ENCODE results near the gene HAX1. TPM values are rescaled to one million over a fixed set of nuclear protein-coding genes. Genes with fewer than 3 reads are reported as not detected.
"Not testable (repeated sequence)": the region's sequence is repeated elsewhere in the genome, so short reads cannot be mapped to it uniquely, and the experiment has no call there.

Gene HAX1
- total RNA-seq, 2 donors from 2014 or later = 95.2 to 96.6 TPM

DNA sequence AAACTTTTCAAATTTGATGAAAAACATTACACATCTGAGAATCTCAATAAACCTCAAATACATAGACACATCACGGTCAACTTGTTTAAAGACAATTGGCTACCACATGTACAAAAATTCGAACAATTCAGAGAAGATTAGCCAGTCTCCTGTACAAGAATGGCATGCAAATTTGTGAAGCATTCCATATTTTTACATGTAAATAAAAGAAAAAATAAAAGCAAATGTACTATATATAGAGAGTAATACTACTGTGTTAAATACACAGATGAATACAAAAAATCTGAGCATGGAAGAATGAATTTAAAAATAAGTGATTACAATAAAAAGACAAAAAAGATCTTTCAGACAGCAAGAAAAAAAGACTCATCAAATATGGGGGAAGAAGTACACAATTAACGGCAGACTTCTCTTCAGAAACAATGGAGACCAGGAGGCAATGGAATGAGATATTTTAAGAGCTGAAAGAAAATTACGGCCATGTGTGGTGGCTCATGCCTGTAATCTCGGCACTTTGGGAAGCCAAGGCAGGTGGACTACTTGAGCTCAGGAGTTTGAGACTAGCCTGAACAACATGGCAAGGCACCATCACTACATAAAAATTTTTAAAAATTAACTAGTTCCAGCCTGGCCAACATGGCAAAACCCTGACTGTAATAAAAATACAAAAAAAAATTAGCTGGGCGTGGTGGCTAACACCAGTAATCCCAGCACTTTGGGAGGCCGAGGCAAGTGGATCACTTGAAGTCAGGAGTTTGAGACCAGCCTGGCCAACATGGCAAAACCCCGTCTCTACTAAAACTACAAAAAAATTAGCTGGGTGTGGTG is 23.2 kb downstream of the HAX1 start:
- H3K4me1 ChIP-seq (replicated peaks) = no peaks in the 10 kb centered on the region
- 78% methylated on average over 8 of the region's 8 CpGs for WGBS
- intact Hi-C loops (cut with DNase I) = no loop called here
- H3K9me3 ChIP-seq = no peaks in the 10 kb centered on the region
- DNase-seq (ENCODE audit: low spot score) = no peak
- no peak overlapping the region for H3K27ac ChIP-seq
- H3K27me3 ChIP-seq (replicated peaks; ENCODE audit: insufficient read depth) = no peaks in the 10 kb centered on the region
- H3K36me3 ChIP-seq = no peaks in the 10 kb centered on the region
- no peak overlapping the region for H3K4me3 ChIP-seq
- TF ChIP-seq, protein P1, sequence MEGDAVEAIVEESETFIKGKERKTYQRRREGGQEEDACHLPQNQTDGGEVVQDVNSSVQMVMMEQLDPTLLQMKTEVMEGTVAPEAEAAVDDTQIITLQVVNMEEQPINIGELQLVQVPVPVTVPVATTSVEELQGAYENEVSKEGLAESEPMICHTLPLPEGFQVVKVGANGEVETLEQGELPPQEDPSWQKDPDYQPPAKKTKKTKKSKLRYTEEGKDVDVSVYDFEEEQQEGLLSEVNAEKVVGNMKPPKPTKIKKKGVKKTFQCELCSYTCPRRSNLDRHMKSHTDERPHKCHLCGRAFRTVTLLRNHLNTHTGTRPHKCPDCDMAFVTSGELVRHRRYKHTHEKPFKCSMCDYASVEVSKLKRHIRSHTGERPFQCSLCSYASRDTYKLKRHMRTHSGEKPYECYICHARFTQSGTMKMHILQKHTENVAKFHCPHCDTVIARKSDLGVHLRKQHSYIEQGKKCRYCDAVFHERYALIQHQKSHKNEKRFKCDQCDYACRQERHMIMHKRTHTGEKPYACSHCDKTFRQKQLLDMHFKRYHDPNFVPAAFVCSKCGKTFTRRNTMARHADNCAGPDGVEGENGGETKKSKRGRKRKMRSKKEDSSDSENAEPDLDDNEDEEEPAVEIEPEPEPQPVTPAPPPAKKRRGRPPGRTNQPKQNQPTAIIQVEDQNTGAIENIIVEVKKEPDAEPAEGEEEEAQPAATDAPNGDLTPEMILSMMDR (IDR thresholded peaks at IDR 0.05) = no peak
- TF ChIP-seq POLR2AphosphoS5 (IDR thresholded peaks at IDR 0.05) (no peak), POLR2A (IDR thresholded peaks at IDR 0.05) (no peak)

DNA sequence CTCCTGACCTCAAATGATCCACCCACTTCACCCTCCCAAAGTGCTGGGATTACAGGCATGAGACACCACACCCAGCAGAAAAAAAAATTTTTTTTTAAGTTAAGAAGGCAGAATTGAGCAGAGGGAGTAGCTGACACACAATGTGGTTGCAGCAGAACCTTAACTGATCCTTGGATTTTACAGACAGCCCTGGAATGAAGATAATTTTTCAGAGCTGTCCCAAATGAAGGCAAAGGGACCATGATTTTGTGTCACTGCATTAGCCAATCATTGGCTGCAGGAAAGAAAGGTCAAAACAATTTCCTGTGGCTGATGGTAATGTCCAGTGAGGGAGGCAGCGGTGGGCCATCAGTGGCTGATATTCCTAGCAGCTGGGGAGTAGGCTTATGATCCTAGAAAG is 29.2 kb downstream of the HAX1 start:
- intact Hi-C loops (cut with DNase I) = no loop called here
- no peaks in the 10 kb centered on the region for H3K36me3 ChIP-seq
- no peaks in the 10 kb centered on the region for H3K27me3 ChIP-seq (replicated peaks; ENCODE audit: insufficient read depth)
- H3K9me3 ChIP-seq = no peaks in the 10 kb centered on the region
- no peaks in the 10 kb centered on the region for H3K4me1 ChIP-seq (replicated peaks)
- no peak for DNase-seq (ENCODE audit: low spot score)
- TF ChIP-seq, protein P1 (IDR thresholded peaks at IDR 0.05) = no peak
- no peak for TF ChIP-seq POLR2AphosphoS5 (IDR thresholded peaks at IDR 0.05)
- no peak for TF ChIP-seq POLR2A (IDR thresholded peaks at IDR 0.05)
- H3K27ac ChIP-seq = no peak overlapping the region
- 83% methylated on average over 1 of the region's 1 CpG for WGBS
- no peak overlapping the region for H3K4me3 ChIP-seq

DNA sequence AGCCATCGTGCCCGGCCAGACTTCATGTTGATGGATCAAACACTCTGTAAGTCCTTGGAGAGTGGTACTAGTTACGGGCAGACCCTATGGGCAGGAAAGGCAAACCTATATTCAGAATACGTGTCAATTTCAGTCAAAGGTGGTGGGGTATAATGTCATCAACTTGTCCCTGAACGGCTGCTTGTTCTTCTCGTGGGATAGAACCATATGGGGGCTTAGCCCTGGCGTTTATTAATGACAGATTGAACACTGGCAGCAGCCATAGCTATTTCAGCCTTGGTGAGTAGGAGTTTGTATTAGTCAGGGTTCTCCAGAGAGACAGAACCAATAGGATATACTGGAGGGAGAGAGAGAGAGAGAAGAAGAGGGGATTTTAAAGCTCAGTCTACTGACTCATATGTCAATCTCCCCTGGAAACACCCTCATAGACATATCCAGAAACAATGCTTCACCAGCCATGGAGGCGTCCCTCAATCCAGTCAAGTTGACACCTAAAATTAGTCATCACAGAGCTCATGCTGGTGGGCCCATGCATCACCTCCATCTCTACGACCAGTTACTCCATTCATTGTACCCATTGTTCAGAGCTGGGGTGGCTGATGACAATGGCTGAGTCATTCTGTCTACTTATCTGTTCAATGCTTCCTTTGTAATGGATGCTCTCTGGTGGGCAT is 32.4 kb downstream of the HAX1 start:
- intact Hi-C loops (cut with DNase I) = no loop called here

DNA sequence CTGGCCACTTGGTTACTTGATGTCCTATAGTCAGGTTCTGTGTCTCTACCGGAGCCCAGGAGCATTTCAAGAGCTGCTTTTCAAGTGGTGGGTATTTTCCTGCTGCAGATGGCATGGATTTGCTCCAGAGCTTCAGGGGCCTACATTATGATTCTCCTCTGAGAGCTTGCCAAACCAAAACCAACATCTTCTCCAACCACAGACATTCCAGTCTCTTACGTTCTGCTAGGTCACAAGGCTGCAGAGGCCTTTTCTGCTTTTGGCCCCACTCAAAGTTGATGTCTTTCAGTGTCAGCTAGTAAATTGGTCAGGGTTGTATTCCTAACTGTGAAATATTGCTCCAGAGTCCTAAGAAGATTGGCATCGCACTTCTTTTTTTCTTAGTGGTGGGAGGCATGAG is 33.7 kb downstream of the HAX1 start:
- no peak for DNase-seq (ENCODE audit: low spot score)

More for the DNA sequence above, 32.4 kb downstream of the HAX1 start:
- H3K27me3 ChIP-seq (replicated peaks; ENCODE audit: insufficient read depth) = no peaks in the 10 kb centered on the region
- DNase-seq (ENCODE audit: low spot score) = no peak
- H3K36me3 ChIP-seq = no peaks in the 10 kb centered on the region
- no peaks in the 10 kb centered on the region for H3K4me1 ChIP-seq (replicated peaks)
- no peaks in the 10 kb centered on the region for H3K9me3 ChIP-seq
- H3K27ac ChIP-seq = no peak overlapping the region
- TF ChIP-seq POLR2AphosphoS5 (IDR thresholded peaks at IDR 0.05) (no peak), POLR2A (IDR thresholded peaks at IDR 0.05) (no peak)
- TF ChIP-seq, protein P1 (IDR thresholded peaks at IDR 0.05) = no peak
- no peak overlapping the region for H3K4me3 ChIP-seq
- 94% methylated on average over 9 of the region's 9 CpGs for WGBS

DNA sequence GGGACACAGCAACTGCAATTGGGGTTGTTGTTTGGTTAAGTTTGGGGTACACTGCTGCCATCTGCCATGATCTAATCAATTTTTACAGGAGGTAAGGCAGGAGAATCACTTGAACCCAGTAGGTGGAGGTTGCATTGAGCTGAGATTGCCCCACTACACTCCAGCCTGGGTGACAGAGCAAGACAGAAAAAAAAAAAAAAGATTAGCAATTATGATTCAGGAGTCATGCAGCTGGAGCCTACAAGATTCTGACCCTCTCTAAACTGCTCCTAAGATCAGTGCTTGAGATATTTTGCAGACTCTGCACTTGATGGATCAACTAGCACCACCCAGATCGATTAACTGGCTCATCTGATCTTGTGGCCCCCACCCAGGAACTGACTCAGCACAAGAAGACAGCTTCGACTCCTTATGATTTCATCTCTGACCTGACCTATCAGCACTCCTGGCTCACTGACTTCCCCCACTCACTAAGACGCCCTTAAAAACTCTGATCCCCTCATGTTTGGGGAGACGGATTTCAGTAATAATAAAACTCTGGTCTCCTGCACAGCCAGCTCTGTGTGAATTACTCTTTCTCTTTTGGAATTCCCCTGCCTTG is 35.3 kb downstream of the HAX1 start:
- H3K9me3 ChIP-seq; H3K27ac ChIP-seq; H3K27me3 ChIP-seq (replicated peaks; ENCODE audit: insufficient read depth); H3K4me1 ChIP-seq (replicated peaks); intact Hi-C loops (cut with DNase I); H3K36me3 ChIP-seq; H3K4me3 ChIP-seq; DNase-seq (ENCODE audit: low spot score): not testable (repeated sequence)
- WGBS = 63% methylated on average over 4 of the region's 4 CpGs

More for the DNA sequence above, 33.7 kb downstream of the HAX1 start:
- no peaks in the 10 kb centered on the region for H3K9me3 ChIP-seq
- no peak overlapping the region for H3K27ac ChIP-seq
- intact Hi-C loops (cut with DNase I) = no loop called here
- TF ChIP-seq POLR2A (IDR thresholded peaks at IDR 0.05) = no peak
- no peak for TF ChIP-seq POLR2AphosphoS5 (IDR thresholded peaks at IDR 0.05)
- TF ChIP-seq, protein P1 (IDR thresholded peaks at IDR 0.05) = no peak
- WGBS = 81% methylated on average over 3 of the region's 3 CpGs
- no peaks in the 10 kb centered on the region for H3K4me1 ChIP-seq (replicated peaks)
- no peaks in the 10 kb centered on the region for H3K36me3 ChIP-seq
- no peak overlapping the region for H3K4me3 ChIP-seq
- no peaks in the 10 kb centered on the region for H3K27me3 ChIP-seq (replicated peaks; ENCODE audit: insufficient read depth)

DNA sequence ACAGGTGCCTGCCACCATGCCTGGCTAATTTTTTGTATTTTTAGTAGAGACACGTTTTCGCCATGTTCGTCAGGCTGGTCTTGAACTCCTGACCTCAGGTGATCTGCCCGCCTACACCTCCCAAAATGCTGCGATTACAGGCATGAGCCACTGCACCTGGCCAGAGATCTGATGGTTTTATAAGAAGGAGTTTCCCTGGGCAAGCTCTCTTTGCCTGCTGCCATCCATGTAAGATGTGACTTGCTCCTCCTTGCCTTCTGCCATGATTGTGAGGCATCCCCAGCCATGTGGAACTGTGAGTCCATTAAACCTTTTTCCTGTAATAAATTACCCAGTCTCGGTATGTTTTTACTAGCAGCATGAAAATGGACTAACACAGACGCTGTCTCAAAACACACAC is 36.7 kb downstream of the HAX1 start:
- H3K4me3 ChIP-seq; H3K27ac ChIP-seq; H3K36me3 ChIP-seq; H3K9me3 ChIP-seq; H3K4me1 ChIP-seq (replicated peaks); H3K27me3 ChIP-seq (replicated peaks; ENCODE audit: insufficient read depth); DNase-seq (ENCODE audit: low spot score); intact Hi-C loops (cut with DNase I): not testable (repeated sequence)
- WGBS = 85% methylated on average over 7 of the region's 7 CpGs

DNA sequence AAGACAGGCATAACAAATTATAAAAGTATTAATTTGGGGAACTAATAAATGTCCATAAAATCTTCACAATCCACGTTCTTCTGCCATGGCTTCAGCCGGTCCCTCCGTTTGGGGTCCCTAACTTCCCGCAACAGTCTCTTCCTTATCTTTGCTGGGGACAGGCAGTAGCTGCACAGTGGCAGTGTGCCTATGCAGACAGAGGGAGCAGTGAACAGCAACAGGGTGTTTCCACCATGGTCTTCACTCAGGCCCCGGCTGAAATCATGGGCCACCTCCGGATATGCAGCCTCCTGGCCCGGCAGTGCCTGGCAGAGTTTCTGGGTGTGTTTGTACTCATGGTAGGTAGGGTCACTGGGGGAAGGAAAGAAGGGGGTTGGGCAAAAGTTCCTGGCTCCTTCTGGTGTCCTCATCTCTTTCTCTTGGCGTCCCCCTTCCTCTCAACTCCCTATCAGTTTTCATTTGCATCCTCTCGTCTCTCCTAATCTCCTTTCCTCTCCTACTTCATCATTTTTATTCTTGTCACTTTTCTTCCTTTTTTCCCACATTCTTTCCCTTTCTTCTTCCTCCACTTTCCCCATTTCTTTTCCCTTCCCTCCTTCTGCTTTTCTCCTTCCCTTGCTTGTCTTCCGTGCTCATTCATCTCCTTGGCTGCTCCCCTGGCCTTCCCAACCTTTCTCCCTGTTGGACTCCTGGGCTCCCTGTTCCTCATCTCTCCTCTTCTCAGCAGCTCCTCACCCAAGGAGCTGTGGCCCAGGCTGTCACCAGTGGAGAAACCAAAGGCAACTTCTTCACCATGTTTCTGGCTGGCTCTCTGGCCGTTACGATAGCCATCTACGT is 40.0 kb downstream of the HAX1 start:
- DNase-seq (ENCODE audit: low spot score); H3K27me3 ChIP-seq (replicated peaks; ENCODE audit: insufficient read depth); H3K36me3 ChIP-seq; intact Hi-C loops (cut with DNase I); H3K27ac ChIP-seq; H3K4me1 ChIP-seq (replicated peaks); H3K4me3 ChIP-seq; H3K9me3 ChIP-seq: not testable (repeated sequence)
- 69% methylated on average over 13 of the region's 13 CpGs for WGBS
